ENCODE results near the gene TSTD1.
"Not testable (repeated sequence)": the region's sequence is repeated elsewhere in the genome, so short reads cannot be mapped to it uniquely, and the experiment has no call there.

Gene TSTD1

GRCh38 chr1:161033751-161034150, 5.0 kb downstream of the TSTD1 start:
- no peak for DNase-seq

- no peak for DNase-seq
Measured at GRCh38 chr1:161032409-161032808, 6.4 kb downstream of the TSTD1 start.

GRCh38 chr1:161031874-161032273, 6.9 kb downstream of the TSTD1 start:
- no peak for DNase-seq

- DNase-seq = not testable (repeated sequence)
Measured at GRCh38 chr1:161029466-161029865, 9.3 kb downstream of the TSTD1 start.

- not testable (repeated sequence) for DNase-seq
Measured at GRCh38 chr1:161026954-161027353, 11.8 kb downstream of the TSTD1 start.

GRCh38 chr1:161022432-161022831, 16.3 kb downstream of the TSTD1 start:
- DNase-seq = not testable (repeated sequence)

GRCh38 chr1:161021970-161022353, 16.8 kb downstream of the TSTD1 start:
- DNase-seq = no peak

GRCh38 chr1:161021165-161021969, 17.4 kb downstream of the TSTD1 start:
- DNase-seq = peak; percentile 87 to 94 (median 90)

GRCh38 chr1:161020509-161021164, 18.1 kb downstream of the TSTD1 start, which contains the start of gene F11R:
Gene F11R (minus strand): TSS chr1:161021152. CDS start chr1:161021073, 79 bp downstream.
- peak in 5 of 6 experiments; percentile 15 to 69 (median 55) for DNase-seq

GRCh38 chr1:161019751-161020495, 18.8 kb downstream of the TSTD1 start:
- peak in 2 of 6 experiments; percentile 11 to 36 for DNase-seq

- not testable (repeated sequence) for DNase-seq
Measured at GRCh38 chr1:161019111-161019660, 19.6 kb downstream of the TSTD1 start.

- no peak for DNase-seq
Measured at GRCh38 chr1:161018631-161018930, 20.2 kb downstream of the TSTD1 start.

GRCh38 chr1:161017756-161018630, 20.8 kb downstream of the TSTD1 start:
- DNase-seq = no peak

GRCh38 chr1:161017181-161017580, 21.6 kb downstream of the TSTD1 start:
- not testable (repeated sequence) for DNase-seq

- not testable (repeated sequence) for DNase-seq
Measured at GRCh38 chr1:161016683-161017082, 22.1 kb downstream of the TSTD1 start.

- DNase-seq = peak; percentile 16 to 57 (median 48)
Measured at GRCh38 chr1:161013488-161014230, 25.1 kb downstream of the TSTD1 start.

- no peak for DNase-seq
Measured at GRCh38 chr1:161013131-161013487, 25.7 kb downstream of the TSTD1 start.

GRCh38 chr1:161012420-161012819, 26.3 kb downstream of the TSTD1 start:
- no peak for DNase-seq

GRCh38 chr1:161009602-161010211, 29.1 kb downstream of the TSTD1 start:
- DNase-seq = no peak

- DNase-seq = no peak
Measured at GRCh38 chr1:161008869-161009510, 29.8 kb downstream of the TSTD1 start.

- DNase-seq = no peak
Measured at GRCh38 chr1:161007369-161007768, 31.4 kb downstream of the TSTD1 start.

All from stimulated activated naive CD4-positive, alpha-beta T cell (primary cell).